Lower leg skin (tissue), 4 donors: ENCODE results near the gene SLC49A3. TPM values are rescaled to one million over a fixed set of nuclear protein-coding genes. Genes with fewer than 3 reads are reported as not detected.
"Not testable (repeated sequence)": the region's sequence is repeated elsewhere in the genome, so short reads cannot be mapped to it uniquely, and the experiment has no call there.

Experiments
- DNase-seq, 2 donors: peaks; one replicate each; pipeline ENCODE4 v3.0.0-alpha.2; 2019; ENCODE audit warnings: low spot score in 2 of 2
- H3K4me3 ChIP-seq: fragments of 200-600 bp; sonication (generic); 2 replicates; pipeline ENCODE4 v1.5.1; 2017; ENCODE audit warnings: mild to moderate bottlenecking, low read depth; ENCODE audit not compliant: poor library complexity, severe bottlenecking
- POLR2A ChIP-seq, 2 donors: fragments of 450-650 bp; IDR thresholded peaks; one replicate each; pipeline ENCODE4 v1.6.1; 2016 to 2017; ENCODE audit warnings: antibody characterized with exemption in 2 of 2, mild to moderate bottlenecking in 1 of 2, moderate library complexity in 1 of 2
- WGBS, 2 donors: methylation state at CpG; one replicate each; pipeline ENCODE4 v1.1.5; 2018; 5-methylcytosine and 5-hydroxymethylcytosine counted together
- intact Hi-C: fragments of 100-400 bp; cut with DNase I; formaldehyde crosslinking; loops from one replicate; pipeline ENCODE4 v1.15.0; 2023; ENCODE audit warnings: low total_unique reads
- total RNA-seq, 4 donors: library from RNA; depleted of rRNA; stranded (reverse); fragments of >200 nt; gene quantifications; one replicate each; pipeline ENCODE4 v1.1.0, GENCODE V29; 2016
- TF ChIP-seq, protein P1 (sequence below), 3 donors: fragments of 450-650 bp; IDR thresholded peaks; one replicate each; pipeline ENCODE4 v1.5.1; 2016; ENCODE audit warnings: antibody characterized with exemption in 3 of 3, mild to moderate bottlenecking in 3 of 3, moderate library complexity in 2 of 3

SLC49A3 gene
- total RNA-seq, 4 donors from 2014 or later: 16.8 to 33.8 (median 22.7) TPM

DNA sequence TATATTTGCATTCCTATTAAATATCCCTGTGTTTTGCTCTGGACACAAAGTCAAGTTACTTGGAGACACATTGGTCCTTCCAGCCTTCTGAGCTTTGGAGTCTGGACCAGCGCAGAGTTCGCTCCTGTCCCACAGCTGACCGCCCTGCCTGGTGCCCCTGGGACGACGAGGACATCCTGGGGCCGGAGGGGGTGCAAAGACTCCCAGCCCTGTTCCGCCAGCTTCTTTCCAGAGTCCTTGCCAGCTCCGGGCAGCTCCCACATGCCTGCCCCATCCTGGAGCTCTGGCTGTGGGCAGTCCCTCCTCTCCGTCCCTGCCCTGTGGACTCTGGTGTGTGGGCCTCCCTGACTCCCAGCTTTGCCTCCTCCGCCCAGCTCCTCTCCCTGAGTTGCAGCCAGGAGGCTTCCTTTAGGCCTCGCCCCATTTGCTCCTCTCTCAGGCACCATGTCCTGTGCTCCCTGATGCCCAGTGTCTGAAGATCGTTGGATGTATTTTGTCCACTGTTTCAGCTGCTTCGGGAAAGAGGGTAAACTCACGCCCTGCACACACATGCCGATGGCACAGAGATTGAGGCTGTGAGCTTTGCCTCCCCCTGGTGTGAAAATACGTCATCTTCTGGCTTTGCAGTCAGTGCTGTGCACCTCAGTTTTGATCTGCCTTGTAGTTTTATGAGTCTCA is 11.8 kb upstream of the SLC49A3 start:
- 74 to 78% methylated on average over 16 of the region's 16 CpGs for WGBS, 2 donors

DNA sequence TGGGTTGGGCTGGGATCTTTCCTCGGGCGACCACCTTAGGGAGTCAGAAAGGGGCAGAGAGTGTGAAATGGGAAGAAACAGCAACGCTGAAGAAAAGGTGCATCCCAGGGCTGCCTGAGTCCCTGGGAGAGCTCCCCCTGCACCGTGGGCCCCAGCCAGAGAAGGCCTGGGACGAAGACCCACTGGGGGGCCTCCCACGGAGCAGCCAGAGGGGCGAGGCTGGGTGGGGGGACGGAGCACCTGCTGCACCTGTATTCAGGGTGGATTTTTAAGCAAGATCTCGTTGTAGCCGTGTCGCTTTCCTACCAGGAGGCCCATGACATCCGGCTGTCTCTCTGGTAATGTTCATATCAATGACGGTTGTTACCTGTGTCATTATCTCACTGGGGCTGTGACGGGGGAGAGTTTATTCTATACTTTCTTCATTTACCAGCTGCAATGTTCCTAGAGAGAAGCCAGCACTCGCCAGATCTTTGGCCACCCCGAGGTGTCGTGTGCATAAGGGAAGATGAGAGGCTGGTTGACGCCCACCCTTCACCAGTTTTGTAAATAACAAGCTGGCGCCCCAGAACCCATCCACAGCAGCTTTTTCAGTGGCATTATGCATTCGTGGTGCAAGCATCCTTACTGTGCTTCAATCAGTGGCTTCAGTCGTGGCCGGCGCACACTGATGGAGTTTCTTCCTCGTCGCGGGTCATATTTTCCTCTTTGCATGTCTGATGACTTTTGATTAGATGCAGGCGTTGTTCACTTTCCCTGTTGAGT is 11.0 kb upstream of the SLC49A3 start:
- no peak for DNase-seq
- intact Hi-C loops: no loop called here

More for the DNA sequence above, 11.8 kb upstream of the SLC49A3 start:
- no peak overlapping the region for H3K4me3 ChIP-seq
- DNase-seq: no peak
- intact Hi-C loops: no loop called here
- no peak for TF ChIP-seq POLR2A (IDR thresholded peaks at IDR 0.05)
- TF ChIP-seq, protein P1, sequence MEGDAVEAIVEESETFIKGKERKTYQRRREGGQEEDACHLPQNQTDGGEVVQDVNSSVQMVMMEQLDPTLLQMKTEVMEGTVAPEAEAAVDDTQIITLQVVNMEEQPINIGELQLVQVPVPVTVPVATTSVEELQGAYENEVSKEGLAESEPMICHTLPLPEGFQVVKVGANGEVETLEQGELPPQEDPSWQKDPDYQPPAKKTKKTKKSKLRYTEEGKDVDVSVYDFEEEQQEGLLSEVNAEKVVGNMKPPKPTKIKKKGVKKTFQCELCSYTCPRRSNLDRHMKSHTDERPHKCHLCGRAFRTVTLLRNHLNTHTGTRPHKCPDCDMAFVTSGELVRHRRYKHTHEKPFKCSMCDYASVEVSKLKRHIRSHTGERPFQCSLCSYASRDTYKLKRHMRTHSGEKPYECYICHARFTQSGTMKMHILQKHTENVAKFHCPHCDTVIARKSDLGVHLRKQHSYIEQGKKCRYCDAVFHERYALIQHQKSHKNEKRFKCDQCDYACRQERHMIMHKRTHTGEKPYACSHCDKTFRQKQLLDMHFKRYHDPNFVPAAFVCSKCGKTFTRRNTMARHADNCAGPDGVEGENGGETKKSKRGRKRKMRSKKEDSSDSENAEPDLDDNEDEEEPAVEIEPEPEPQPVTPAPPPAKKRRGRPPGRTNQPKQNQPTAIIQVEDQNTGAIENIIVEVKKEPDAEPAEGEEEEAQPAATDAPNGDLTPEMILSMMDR (IDR thresholded peaks at IDR 0.05): no peak

GRCh38 chr4:694341-694940 is 5.5 kb upstream of the SLC49A3 start:
- H3K4me3 ChIP-seq, DNase-seq, intact Hi-C loops: not testable (repeated sequence)
- 84 to 87% methylated on average over 12 of the region's 12 CpGs for WGBS, 2 donors

More for the DNA sequence above, 11.0 kb upstream of the SLC49A3 start:
- H3K4me3 ChIP-seq: no peak overlapping the region
- no peak for TF ChIP-seq POLR2A (IDR thresholded peaks at IDR 0.05)
- TF ChIP-seq, protein P1 (IDR thresholded peaks at IDR 0.05): no peak
- 79 to 81% methylated on average over 27 of the region's 27 CpGs for WGBS, 2 donors

DNA sequence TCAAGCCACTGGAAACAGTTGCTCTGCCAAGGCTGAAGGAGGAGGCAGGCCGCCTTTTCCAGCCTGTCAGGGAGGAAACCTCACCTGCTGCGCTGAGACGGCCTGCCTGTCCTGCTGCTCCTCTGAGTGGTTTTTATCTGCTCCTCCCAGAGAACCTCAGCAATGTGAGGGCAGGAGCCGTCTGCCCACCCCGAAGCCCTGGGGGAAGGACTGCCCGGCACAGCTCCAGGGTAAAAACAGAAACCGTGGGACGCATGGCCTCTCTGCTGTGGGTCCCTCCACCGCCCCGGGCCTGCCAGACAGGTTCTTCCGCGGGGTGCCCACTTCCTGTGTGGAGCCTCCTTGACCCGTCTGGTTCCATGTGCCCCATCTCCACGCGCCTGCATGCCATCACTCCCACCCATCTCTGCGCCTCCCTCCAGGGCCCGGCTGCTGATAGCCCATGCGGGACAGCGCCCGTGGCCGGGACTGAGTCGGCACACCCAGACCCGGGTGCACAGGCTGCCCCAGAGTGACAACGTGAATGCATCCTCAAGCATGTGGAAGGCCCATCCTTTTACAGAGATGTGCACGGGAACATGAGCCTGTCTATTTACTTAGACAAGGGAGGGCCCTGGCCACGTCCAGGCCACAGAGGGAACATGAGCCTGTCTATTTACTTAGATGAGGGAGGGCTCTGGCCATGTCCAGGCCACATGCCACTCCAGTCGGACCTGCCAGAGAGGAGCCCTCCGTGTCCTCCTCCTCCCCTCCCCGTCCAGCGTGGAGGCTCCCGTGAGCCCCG is 4.0 kb upstream of the SLC49A3 start:
- intact Hi-C loops: no loop called here
- 78 to 82% methylated on average over 32 of the region's 32 CpGs for WGBS, 2 donors
- H3K4me3 ChIP-seq: no peak overlapping the region
- no peak for TF ChIP-seq POLR2A (IDR thresholded peaks at IDR 0.05)
- TF ChIP-seq, protein P1 (IDR thresholded peaks at IDR 0.05): no peak
- DNase-seq: no peak

DNA sequence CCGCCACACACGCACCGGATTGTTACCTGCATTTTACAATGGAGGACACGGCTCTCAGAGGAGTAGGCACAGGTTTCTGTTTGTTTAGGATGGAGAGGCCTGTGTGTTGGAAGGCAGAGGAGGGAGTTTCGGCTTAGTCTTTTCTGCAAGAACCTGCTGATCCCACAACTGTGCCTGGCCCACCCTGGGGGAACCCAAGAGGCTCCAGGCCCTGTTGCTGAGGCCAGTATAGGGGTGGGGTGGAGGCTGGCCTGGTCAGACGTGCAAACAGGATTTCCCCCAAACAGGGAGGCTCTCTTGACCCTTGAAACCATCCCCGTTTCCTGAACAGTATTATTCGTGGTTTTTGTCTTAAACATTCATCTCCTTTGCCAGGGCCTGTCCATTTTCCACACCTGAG is 772 bp upstream of the SLC49A3 start:
- TF ChIP-seq POLR2A (IDR thresholded peaks at IDR 0.05): no peak
- TF ChIP-seq, protein P1 (IDR thresholded peaks at IDR 0.05): no peak
- no peak for DNase-seq
- intact Hi-C loops: no loop called here
- H3K4me3 ChIP-seq: no peak overlapping the region
- 77 to 85% methylated on average over 8 of the region's 8 CpGs for WGBS, 2 donors
